Measurements from ENCODE around the gene PHKG1. TPM values are rescaled to one million over a fixed set of nuclear protein-coding genes. Genes with fewer than 3 reads are reported as not detected.
"Not testable (repeated sequence)": the region's sequence is repeated elsewhere in the genome, so short reads cannot be mapped to it uniquely, and the experiment has no call there.

PHKG1 gene
- total RNA-seq, 3 donors from 2014 or later (not counting 1 experiment from before 2014, with no cell fraction given): 4.9 to 5.6 (median 5.0) TPM

- peaks cover 6 to 14% of the 10 kb centered on the region in 2 donors for H3K4me1 Mint-ChIP-seq
- H3K27ac ChIP-seq (ENCODE audit: low read length): no peak overlapping the region
- WGBS (ENCODE audit: insufficient coverage): 38% methylated on average over 18 of the region's 19 CpGs
- H3K27ac Mint-ChIP-seq: peak overlapping the region in 1 of 2 donors; percentile 7
- no peak overlapping the region for H3K4me3 Mint-ChIP-seq
- H3K36me3 ChIP-seq (ENCODE audit: control insufficient read depth, insufficient read depth, low read length): peaks cover 29% of the 10 kb centered on the region
- intact Hi-C loops (cut with micrococcal nuclease): loop anchor here (1.0 kb wide), 2 partner anchors 70 to 433 kb away; no protein-coding TSS in a partner anchor
- peaks cover 5% of the 10 kb centered on the region for H3K4me1 ChIP-seq (ENCODE audit: control insufficient read depth, insufficient read depth, low read length)
- no peaks in the 10 kb centered on the region for H3K27me3 Mint-ChIP-seq (ENCODE audit: low read depth in 2 of 2)
- peaks cover 7% of the 10 kb centered on the region for H3K36me3 Mint-ChIP-seq
- no peak overlapping the region for H3K4me3 ChIP-seq (ENCODE audit: low read length)
- no peaks in the 10 kb centered on the region for H3K9me3 Mint-ChIP-seq
- H3K9me3 ChIP-seq (ENCODE audit: control insufficient read depth, insufficient read depth, low read length): no peaks in the 10 kb centered on the region
- DNase-seq (peak; percentile 59 to 78), ATAC-seq (peak; percentile 87 to 98 (median 95))
- TF ChIP-seq CTCF (IDR thresholded peaks at IDR 0.05): peak; percentile 89
- H3K27me3 ChIP-seq (ENCODE audit: control insufficient read depth, insufficient read depth, low read length): no peaks in the 10 kb centered on the region
These were observed 18.4 kb downstream of the PHKG1 start for GRCh38 chr7:56074371-56074791.

- Histone ChIP-seq H3K4me1 (ENCODE audit: control insufficient read depth, insufficient read depth, low read length) (peaks cover 14% of the 10 kb centered on the region), H3K36me3 (ENCODE audit: control insufficient read depth, insufficient read depth, low read length) (peaks cover 28% of the 10 kb centered on the region)
- intact Hi-C loops (cut with micrococcal nuclease); H3K27me3 ChIP-seq (ENCODE audit: control insufficient read depth, insufficient read depth, low read length); H3K27ac Mint-ChIP-seq; H3K27me3 Mint-ChIP-seq (ENCODE audit: low read depth in 2 of 2); H3K27ac ChIP-seq (ENCODE audit: low read length); H3K4me3 ChIP-seq (ENCODE audit: low read length); H3K9me3 ChIP-seq (ENCODE audit: control insufficient read depth, insufficient read depth, low read length); ATAC-seq; DNase-seq; H3K9me3 Mint-ChIP-seq: not testable (repeated sequence)
- Mint-ChIP-seq H3K4me3 (peak overlapping the region; percentile 10), H3K4me1 (peaks cover 27 to 31% of the 10 kb centered on the region in 2 donors), H3K36me3 (peaks cover 15% of the 10 kb centered on the region)
- WGBS (ENCODE audit: insufficient coverage): 91% methylated on average over 13 of the region's 13 CpGs
These were observed 26.4 kb downstream of the PHKG1 start for GRCh38 chr7:56066376-56066775.

GRCh38 chr7:56063882-56064625 is 28.7 kb downstream of the PHKG1 start, which contains the start of gene SUMF2:
Gene SUMF2, plus strand, starts transcription at chr7:56064286. Its CDS starts 26 bp downstream, at chr7:56064312.
- no peak for TF ChIP-seq CTCF (IDR thresholded peaks at IDR 0.05)
- under 1% methylated on average over 49 of the region's 49 CpGs for WGBS (ENCODE audit: insufficient coverage)
- Histone ChIP-seq H3K4me1 (ENCODE audit: control insufficient read depth, insufficient read depth, low read length) (peaks cover 14% of the 10 kb centered on the region), H3K36me3 (ENCODE audit: control insufficient read depth, insufficient read depth, low read length) (peaks cover 35% of the 10 kb centered on the region), H3K9me3 (ENCODE audit: control insufficient read depth, insufficient read depth, low read length) (no peaks in the 10 kb centered on the region), H3K27me3 (ENCODE audit: control insufficient read depth, insufficient read depth, low read length) (no peaks in the 10 kb centered on the region), H3K27ac (ENCODE audit: low read length) (peak within 1 kb of the TSS; percentile 84), H3K4me3 (ENCODE audit: low read length) (peak within 1 kb of the TSS; percentile 99)
- H3K4me3 Mint-ChIP-seq: peak within 1 kb of the TSS; percentile 95
- no peaks in the 10 kb centered on the region for H3K27me3 Mint-ChIP-seq (ENCODE audit: low read depth in 2 of 2)
- H3K27ac Mint-ChIP-seq: peak within 1 kb of the TSS; percentile 95 to 98
- ATAC-seq (peak; percentile 88 to 94 (median 94)), DNase-seq (peak; percentile 92 to 97)
- intact Hi-C loops (cut with micrococcal nuclease): loop anchor here (1.0 to 5.0 kb wide), 3 partner anchors 13 to 697 kb away; partner anchors contain the start of genes CCT6A, LANCL2, MRPS17 and PSPH
- H3K9me3 Mint-ChIP-seq: no peaks in the 10 kb centered on the region
- H3K4me1 Mint-ChIP-seq: peaks cover 27 to 31% of the 10 kb centered on the region in 2 donors
- peaks cover 15% of the 10 kb centered on the region for H3K36me3 Mint-ChIP-seq

- intact Hi-C loops (cut with micrococcal nuclease): loop anchor here (5.0 kb wide), 2 partner anchors 111 to 696 kb away; partner anchors contain the start of genes LANCL2 and MRPS17
- Mint-ChIP-seq H3K9me3 (no peaks in the 10 kb centered on the region), H3K4me1 (peaks cover 27 to 31% of the 10 kb centered on the region in 2 donors), H3K4me3 (peak overlapping the region; percentile 95), H3K27me3 (ENCODE audit: low read depth in 2 of 2) (no peaks in the 10 kb centered on the region), H3K36me3 (peaks cover 15% of the 10 kb centered on the region), H3K27ac (peak overlapping the region; percentile 95 to 98)
- Histone ChIP-seq H3K27ac (ENCODE audit: low read length) (peak overlapping the region; percentile 84), H3K36me3 (ENCODE audit: control insufficient read depth, insufficient read depth, low read length) (peaks cover 37% of the 10 kb centered on the region), H3K4me3 (ENCODE audit: low read length) (no peak overlapping the region), H3K9me3 (ENCODE audit: control insufficient read depth, insufficient read depth, low read length) (no peaks in the 10 kb centered on the region), H3K27me3 (ENCODE audit: control insufficient read depth, insufficient read depth, low read length) (no peaks in the 10 kb centered on the region), H3K4me1 (ENCODE audit: control insufficient read depth, insufficient read depth, low read length) (peaks cover 14% of the 10 kb centered on the region)
- ATAC-seq (no peak), DNase-seq (no peak)
- no peak for TF ChIP-seq CTCF (IDR thresholded peaks at IDR 0.05)
- 91% methylated on average over 6 of the region's 7 CpGs for WGBS (ENCODE audit: insufficient coverage)
These were observed 29.3 kb downstream of the PHKG1 start for GRCh38 chr7:56063500-56063881.
